Smooth muscle cell (in vitro differentiated cells): ENCODE results near the gene PDZK1. TPM values are rescaled to one million over a fixed set of nuclear protein-coding genes. Genes with fewer than 3 reads are reported as not detected.
"Not testable (repeated sequence)": the region's sequence is repeated elsewhere in the genome, so short reads cannot be mapped to it uniquely, and the experiment has no call there.

Experiments used
- DNase-seq: peaks from one replicate; lab custom pipeline; 2025; ENCODE audit not compliant: unreplicated experiment; lab: John Stamatoyannopoulos, UW
- H2AFZ ChIP-seq: fragments of 200-600 bp; sonication (generic); 2 replicates; pipeline ENCODE4 v1.6.0; 2016; ENCODE audit warnings: antibody characterized with exemption, low read depth, mild to moderate bottlenecking
- H3F3A ChIP-seq: fragments of 200-600 bp; sonication (generic); 2 replicates; pipeline ENCODE4 v1.6.0; 2017; ENCODE audit warnings: antibody characterized with exemption, low read depth
- H3K27ac ChIP-seq: fragments of 200-600 bp; sonication (generic); 2 replicates; pipeline ENCODE4 v1.5.1; 2016; ENCODE audit warnings: low read depth, mild to moderate bottlenecking
- H3K27me3 ChIP-seq: fragments of 200-600 bp; sonication (generic); 2 replicates; pipeline ENCODE4 v1.6.1; 2016; ENCODE audit warnings: low read depth, mild to moderate bottlenecking
- H3K36me3 ChIP-seq: fragments of 200-600 bp; sonication (generic); 2 replicates; pipeline ENCODE4 v1.5.1; 2016; ENCODE audit warnings: low read depth
- H3K4me1 ChIP-seq: fragments of 200-600 bp; sonication (generic); 2 replicates; pipeline ENCODE4 v1.5.1; 2016; ENCODE audit warnings: low read depth
- H3K4me2 ChIP-seq: fragments of 200-600 bp; sonication (generic); 2 replicates; pipeline ENCODE4 v1.6.0; 2016; ENCODE audit warnings: mild to moderate bottlenecking
- H3K4me3 ChIP-seq: fragments of 200-600 bp; sonication (generic); 2 replicates; pipeline ENCODE4 v1.5.1; 2016; ENCODE audit warnings: mild to moderate bottlenecking
- H3K79me2 ChIP-seq: fragments of 200-600 bp; sonication (generic); 2 replicates; pipeline ENCODE4 v1.6.0; 2016; ENCODE audit warnings: low read depth, mild to moderate bottlenecking
- H3K9ac ChIP-seq: fragments of 200-600 bp; sonication (generic); 2 replicates; pipeline ENCODE4 v1.6.0; 2016; ENCODE audit warnings: low read depth
- H3K9me3 ChIP-seq: fragments of 200-600 bp; sonication (generic); replicated peaks from 2 replicates; pipeline ENCODE4 v1.5.1; 2016; ENCODE audit warnings: low read depth
- H4K20me1 ChIP-seq: fragments of 200-600 bp; sonication (generic); 2 replicates; pipeline ENCODE4 v1.6.0; 2016; ENCODE audit warnings: low read depth
- CTCF ChIP-seq: fragments of 200-600 bp; sonication (generic); IDR thresholded peaks from 2 replicates; pipeline ENCODE4 v1.5.1; 2017; ENCODE audit warnings: borderline replicate concordance, mild to moderate bottlenecking, antibody characterized with exemption; ENCODE audit not compliant: insufficient read depth, poor library complexity, severe bottlenecking
- WGBS: methylation state at CpG from one replicate; pipeline ENCODE4 v1.1.7; 2016; ENCODE audit warnings: low lambda C conversion rate; 5-methylcytosine and 5-hydroxymethylcytosine counted together
- polyA plus RNA-seq: library from polyadenylated mRNA; unstranded; fragments of >200 nt; fragmentation: Nextera tagmentation; extraction: Ambion mirVana; gene quantifications from 2 replicates; pipeline ENCODE4 v1.2.1, GENCODE V29; 2016
- total RNA-seq: library from RNA; depleted of rRNA; stranded (reverse); fragments of >200 nt; gene quantifications from 2 replicates; pipeline ENCODE4 v1.2.3, GENCODE V29; 2014

The PDZK1 gene
- total and polyA plus RNA-seq, 2 experiments from 2014 or later, result 0.45 TPM; not detected in 1

- H3K9me3 ChIP-seq, result no peaks in the 10 kb centered on the region
- 88% methylated on average over 4 of the region's 4 CpGs for WGBS
- H3K27ac ChIP-seq, result no peak overlapping the region
Observed at GRCh38 chr1:145730467-145730866, 23.3 kb upstream of the PDZK1 start.

DNA sequence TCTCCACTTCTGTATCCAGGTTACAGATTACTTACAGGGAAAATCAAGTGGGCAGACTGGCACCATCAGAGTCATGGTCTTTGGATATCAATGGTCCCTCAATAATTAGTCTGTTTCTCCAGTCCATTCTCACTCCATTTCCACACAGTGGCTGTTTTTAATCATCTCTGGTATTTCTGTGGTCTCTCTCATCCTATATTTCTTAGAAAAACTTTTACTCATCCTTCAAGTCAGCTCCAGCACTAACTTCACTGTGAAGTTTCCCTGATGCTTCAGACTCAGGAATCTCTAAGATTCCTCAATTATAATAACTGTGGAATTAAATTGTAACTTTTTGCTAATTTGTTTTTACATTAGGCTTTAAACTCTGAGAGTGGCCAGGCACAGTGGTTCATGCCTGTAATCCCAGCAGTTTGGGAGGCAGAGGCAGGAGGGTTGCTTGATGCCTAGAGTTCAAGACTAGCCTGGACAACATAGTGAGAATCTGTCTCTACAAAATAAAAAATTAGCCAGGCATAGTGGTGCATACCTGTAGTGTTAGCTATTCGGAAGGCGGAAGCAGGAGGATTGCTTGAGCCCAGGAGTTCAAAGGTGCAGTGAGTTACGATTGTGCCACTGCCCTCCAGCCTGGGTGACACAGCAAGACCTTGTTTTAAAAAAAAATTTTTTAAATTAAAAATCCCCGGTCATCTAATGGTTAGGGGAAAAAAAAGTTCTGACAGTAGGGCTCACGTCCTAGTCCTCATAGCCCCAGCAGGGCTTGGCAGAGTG is 22.7 kb upstream of the PDZK1 start:
- Histone ChIP-seq H3K9ac (no peak overlapping the region), H3K27ac (no peak overlapping the region), H3K4me3 (no peak overlapping the region), H3K4me1 (no peaks in the 10 kb centered on the region), H3K79me2 (no peaks in the 10 kb centered on the region), H3K36me3 (no peaks in the 10 kb centered on the region), H3K27me3 (no peaks in the 10 kb centered on the region), H2AFZ (no peak overlapping the region), H3F3A (no peaks in the 10 kb centered on the region), H3K9me3 (no peaks in the 10 kb centered on the region), H4K20me1 (no peaks in the 10 kb centered on the region), H3K4me2 (peak overlapping the region; percentile 0)
- WGBS, result 95% methylated on average over 5 of the region's 5 CpGs
- no peak for DNase-seq
- no peak for TF ChIP-seq CTCF

More at GRCh38 chr1:145730467-145730866, 23.3 kb upstream of the PDZK1 start:
- Histone ChIP-seq H4K20me1 (no peaks in the 10 kb centered on the region), H3K27me3 (no peaks in the 10 kb centered on the region), H3K9ac (no peak overlapping the region), H3K79me2 (no peaks in the 10 kb centered on the region), H3K36me3 (no peaks in the 10 kb centered on the region), H3K4me2 (no peak overlapping the region), H3K4me3 (no peak overlapping the region), H3F3A (no peaks in the 10 kb centered on the region), H2AFZ (no peak overlapping the region), H3K4me1 (no peaks in the 10 kb centered on the region)
- DNase-seq, result no peak
- no peak for TF ChIP-seq CTCF

DNA sequence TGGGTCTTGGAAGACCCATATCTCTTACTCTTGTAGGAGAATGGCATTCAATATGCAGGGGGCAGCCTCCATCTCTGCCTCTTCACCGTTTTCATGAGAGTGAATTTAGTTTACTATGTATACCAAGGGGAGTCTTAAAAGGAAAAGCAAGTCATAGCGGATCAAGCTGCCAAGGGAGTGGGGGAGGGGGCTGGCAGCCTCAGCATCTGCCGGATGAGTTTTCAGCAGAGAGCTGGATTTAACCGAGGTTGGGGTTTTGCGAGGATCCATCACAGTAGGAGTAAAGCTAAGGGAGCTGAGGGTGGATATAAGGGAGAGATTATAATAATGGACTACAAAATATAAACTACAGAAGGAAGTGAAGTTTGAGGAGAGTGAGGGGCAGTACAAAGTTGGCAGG is 22.0 kb upstream of the PDZK1 start:
- 35% methylated on average over 5 of the region's 5 CpGs for WGBS
- no peak overlapping the region for H3K27ac ChIP-seq
- H3K4me2 ChIP-seq, result peak overlapping the region; percentile 0

DNA sequence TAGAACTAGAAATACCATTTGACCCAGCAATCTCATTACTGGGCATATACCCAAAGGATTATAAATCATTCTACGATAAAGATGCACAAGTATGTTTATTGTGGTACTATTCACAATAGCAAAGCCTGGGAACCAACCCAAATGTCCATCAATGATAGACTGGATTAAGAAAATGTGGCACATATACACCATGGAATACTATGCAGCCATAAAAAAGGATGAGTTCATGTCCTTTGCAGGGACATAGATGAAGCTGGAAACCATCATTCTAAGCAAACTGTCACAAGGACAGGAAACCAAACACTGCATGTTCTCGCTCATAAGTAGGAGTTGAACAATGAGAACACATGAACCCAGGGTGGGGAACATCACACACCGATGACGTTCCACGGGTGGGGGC is 19.0 kb upstream of the PDZK1 start:
- WGBS, result 100% methylated on average over 5 of the region's 5 CpGs
- H3K9me3 ChIP-seq, result not testable (repeated sequence)

More for the DNA sequence above, 22.0 kb upstream of the PDZK1 start:
- no peak overlapping the region for H2AFZ ChIP-seq
- H3K79me2 ChIP-seq, result no peaks in the 10 kb centered on the region
- no peaks in the 10 kb centered on the region for H3K9me3 ChIP-seq
- no peak for TF ChIP-seq CTCF
- no peak overlapping the region for H3K4me3 ChIP-seq
- H3K4me1 ChIP-seq, result no peaks in the 10 kb centered on the region
- H3K9ac ChIP-seq, result no peak overlapping the region
- H3K27me3 ChIP-seq, result no peaks in the 10 kb centered on the region
- H3K36me3 ChIP-seq, result no peaks in the 10 kb centered on the region
- no peak for DNase-seq
- H4K20me1 ChIP-seq, result no peaks in the 10 kb centered on the region
- H3F3A ChIP-seq, result no peaks in the 10 kb centered on the region

More for the DNA sequence above, 19.0 kb upstream of the PDZK1 start:
- H3K4me1 ChIP-seq, H3K27ac ChIP-seq, DNase-seq, H3K79me2 ChIP-seq, H4K20me1 ChIP-seq, H3K27me3 ChIP-seq, H3K36me3 ChIP-seq, H2AFZ ChIP-seq, H3K4me2 ChIP-seq, H3F3A ChIP-seq, H3K9ac ChIP-seq, H3K4me3 ChIP-seq: not testable (repeated sequence)
